GM21717 (cell line): ENCODE data around the gene LRRC3.
"Not testable (repeated sequence)": the region's sequence is repeated elsewhere in the genome, so short reads cannot be mapped to it uniquely, and the experiment has no call there.

Experiments
- ATAC-seq: cut with Tn5 transposase; IDR thresholded peaks from one replicate; pipeline ENCODE4 v1.9.1; 2021; ENCODE audit warnings: mild to moderate bottlenecking, moderate library complexity; ENCODE audit not compliant: unreplicated experiment

LRRC3 gene

DNA sequence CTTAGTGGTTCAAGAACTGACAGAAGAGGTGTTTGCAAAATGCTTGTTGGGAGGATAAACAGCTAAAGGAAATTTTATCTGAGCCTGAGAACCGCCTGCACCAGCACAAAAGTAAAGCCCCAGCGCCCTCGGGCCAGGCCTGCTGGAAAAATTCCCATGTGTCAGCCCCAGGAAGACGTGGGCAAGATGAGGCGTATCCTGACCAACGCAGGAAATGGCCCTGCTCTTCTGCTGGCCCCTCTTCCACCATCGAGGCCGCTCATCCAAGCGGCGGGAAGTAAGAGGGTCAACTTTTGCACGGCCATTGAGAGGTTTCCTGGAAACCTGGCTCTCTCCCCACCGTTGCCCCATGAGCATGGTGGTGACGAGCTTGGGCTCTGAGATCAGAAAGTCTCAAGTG lies 39.6 kb downstream of the LRRC3 start:
- no peak for ATAC-seq

DNA sequence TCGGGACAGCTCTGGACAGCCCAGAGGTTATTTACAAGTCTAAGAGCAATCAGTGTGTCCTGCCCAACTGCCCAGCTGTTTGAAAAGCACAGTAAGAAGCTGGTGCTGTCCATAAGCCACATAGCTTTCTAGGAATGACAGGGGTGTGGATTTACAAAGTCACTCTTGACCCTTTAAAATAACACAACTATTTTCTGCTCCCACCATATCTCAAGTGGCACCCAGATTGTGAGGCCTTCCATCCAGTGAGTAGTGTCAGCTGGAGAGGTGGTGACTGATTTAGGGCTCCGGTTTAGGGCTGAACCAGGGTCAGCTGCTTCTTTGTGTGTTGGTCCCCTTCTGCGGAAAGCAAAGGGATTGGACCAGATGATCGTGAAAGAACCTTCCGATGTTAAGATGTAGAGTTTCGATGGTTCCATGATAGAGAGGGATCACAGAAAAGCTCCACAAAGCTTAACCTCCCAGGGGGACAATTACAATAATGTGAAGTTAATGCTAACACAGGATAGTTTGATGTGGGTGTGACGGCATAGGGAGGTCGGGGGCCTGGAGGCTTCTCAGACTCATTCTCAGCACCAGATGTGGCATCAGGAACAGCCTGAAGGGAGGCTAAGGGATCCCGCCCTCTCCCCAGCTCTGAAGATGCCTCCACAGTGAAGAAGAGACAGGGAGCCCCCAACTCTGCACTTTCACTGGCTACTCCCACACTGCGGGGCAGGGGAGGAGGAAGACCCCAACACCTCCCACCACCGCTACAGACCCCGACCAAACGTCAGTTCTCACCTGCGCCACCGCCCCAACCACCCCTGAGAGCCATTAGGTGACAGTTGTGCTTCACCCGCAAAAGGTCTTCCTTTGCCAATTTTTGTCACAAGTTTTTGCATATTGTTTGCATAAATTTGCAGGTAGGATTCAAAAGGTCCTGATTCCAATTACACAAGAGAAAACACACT lies 40.6 kb downstream of the LRRC3 start:
- ATAC-seq = no peak

DNA sequence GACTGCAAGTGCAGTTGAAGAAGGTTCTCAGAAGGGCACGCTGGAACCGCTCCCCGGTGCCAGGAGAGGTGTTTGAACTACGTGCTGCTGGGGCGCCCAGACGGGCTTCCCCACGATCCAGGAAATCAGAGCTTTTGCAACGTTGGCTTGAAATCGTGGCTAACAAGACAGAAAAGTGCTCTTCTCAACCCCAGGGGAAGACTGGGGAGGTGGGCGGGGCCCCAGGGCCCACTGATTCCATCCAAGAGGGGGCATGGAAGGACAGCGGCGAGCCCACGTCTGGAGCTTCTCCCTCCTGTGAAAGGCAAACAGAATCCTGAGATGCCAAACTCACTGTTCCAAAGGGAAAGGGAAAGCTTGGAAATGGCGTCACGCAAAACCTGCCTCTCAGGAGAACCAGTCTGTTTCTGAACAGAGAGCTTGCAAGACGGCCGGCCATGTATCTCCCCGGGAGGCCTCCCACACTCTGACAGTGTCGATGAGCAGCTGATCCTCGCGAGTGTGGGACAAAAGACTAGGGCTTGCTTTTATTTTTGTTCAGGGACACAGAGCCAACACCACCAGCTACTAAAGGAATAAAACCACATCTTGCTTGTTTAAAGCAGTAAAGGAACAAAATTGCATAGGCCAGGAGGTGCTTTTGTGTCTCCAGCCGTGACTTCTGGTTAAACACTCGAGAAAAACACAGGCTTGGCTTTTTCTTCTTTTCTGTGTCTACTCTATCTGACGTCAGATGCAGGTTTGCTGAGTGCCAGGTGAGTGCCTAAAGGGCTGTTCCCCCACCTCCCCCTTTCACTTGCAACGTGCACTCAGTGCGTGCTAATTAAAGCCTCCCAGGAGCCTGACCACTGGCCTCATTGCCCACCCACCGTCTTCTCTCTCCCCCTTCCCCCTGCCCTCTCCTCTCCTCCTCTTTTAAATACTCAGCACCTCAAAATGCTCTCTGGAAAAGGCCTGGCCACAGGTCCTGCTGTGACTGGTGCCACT lies 41.5 kb downstream of the LRRC3 start:
- ATAC-seq = no peak

DNA sequence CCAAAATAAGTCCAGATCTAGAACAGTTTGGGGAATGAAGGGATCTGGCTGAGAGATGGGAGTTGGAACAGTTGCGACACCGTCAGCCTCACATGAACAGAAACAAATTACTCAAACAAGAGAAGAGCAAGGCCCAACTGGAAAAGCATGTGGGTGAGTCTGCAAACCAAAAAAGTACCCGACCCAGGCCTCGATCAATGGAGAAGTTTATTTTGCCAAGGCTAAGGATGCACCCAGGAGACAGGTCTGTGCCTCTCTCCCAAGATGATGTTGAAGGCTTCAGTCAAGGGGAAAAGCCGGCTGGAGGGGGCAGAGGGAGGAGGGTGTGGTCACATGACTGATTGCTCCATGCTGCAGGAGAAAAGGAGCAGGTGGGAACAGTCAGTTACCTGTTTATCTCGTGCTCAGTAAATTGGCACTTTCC lies 42.4 kb downstream of the LRRC3 start:
- ATAC-seq = no peak

DNA sequence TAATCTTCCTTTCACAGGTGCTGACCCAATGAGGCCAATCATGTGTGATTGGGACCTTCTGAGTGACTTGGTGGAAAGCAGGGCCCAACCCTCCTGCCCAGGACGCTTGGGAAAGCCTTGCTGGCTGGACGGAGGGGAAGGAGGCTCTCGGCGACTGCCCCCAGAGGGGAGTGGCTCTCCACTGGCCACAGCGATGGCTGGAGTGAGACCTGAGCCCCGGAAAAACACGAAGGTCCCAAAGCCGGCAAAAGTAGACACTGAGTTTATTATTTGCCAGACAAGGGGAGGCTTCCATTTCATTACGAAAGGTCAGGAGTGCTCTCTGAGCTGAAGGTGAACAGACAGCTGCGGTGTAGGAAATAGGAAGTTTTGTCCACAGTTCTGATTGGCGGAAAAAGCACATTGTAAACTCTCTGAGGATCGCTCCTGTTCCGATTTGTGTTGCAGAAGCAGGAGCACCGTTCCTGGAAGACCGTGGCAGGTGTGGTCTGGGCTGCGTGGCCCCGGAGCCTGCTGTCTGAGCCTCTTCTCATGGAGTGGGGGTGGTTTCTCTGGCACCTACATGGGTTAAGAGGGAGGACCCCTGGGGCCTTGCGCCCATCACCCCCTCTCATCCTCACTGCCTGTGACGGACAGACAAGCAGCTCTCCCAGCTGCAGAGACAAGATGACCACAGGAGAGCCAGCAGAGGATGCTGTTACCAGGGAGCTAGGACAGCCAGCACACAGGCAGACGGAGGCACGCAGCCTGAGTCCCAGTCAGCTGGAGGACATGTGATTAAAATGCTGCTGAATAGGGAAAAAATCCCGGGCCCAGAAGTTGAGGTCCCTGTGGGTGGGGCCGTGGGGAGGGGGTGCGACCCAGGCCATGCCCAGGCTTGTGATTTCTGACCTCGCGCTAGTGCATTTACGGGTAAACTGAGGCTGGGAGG lies 43.2 kb downstream of the LRRC3 start:
- ATAC-seq = no peak

DNA sequence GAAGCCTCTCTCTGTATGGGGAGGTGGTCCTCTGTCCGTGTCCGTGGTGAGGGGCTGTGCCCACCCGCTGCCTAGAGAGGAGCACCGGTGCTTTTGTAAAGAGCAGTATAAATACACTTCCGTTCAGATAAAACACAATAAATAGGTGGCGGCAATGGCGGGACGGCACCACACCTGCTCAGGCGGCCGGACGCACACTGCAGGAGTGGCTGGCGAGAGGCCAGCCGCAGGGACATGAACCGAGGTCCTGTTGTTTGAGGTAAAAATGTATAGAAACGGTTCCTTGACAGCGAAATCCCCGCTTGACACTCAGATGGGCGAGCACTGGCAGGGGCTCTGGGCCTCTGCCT lies 43.9 kb downstream of the LRRC3 start:
- ATAC-seq = no peak

DNA sequence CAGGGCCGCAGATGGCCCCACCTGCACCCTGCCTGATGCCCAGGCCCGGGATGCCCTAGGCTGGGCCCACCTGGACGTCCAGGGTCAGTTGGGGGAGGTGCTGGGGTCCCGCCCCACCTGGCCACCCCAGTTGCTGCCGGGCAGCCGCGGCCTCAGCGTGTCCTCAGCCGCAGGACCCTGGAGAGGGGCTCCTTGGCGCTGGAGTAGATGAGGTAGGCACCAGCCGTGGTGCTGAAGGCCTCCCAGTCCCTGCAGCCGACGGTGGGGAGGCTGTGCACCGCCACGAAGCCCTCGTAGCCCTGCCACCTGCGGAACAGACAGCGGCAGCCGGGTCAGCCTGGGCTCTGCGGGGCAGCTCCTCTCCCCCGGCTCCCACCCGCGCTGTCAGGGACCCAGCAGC lies 44.3 kb downstream of the LRRC3 start:
- ATAC-seq = no peak

DNA sequence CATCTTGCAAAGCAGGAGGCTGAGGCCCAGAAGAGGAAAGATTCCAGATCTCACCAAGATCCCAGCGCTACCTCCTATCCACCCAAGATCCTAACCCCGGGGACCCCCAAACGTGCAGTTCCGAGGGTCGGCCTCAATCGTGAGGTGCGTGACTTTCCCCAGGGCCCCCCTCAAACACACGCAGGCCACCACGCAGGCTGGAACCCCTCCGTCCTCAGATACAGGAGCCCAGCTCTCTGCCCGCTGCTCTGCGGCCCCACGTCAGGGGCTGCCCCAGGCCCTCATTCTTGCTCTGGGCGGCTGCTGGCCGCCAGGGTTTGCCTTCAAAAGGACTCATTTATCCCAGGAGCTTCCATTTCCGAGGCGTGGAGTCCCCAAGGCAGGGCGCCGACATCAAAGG lies 44.8 kb downstream of the LRRC3 start:
- ATAC-seq = no peak

DNA sequence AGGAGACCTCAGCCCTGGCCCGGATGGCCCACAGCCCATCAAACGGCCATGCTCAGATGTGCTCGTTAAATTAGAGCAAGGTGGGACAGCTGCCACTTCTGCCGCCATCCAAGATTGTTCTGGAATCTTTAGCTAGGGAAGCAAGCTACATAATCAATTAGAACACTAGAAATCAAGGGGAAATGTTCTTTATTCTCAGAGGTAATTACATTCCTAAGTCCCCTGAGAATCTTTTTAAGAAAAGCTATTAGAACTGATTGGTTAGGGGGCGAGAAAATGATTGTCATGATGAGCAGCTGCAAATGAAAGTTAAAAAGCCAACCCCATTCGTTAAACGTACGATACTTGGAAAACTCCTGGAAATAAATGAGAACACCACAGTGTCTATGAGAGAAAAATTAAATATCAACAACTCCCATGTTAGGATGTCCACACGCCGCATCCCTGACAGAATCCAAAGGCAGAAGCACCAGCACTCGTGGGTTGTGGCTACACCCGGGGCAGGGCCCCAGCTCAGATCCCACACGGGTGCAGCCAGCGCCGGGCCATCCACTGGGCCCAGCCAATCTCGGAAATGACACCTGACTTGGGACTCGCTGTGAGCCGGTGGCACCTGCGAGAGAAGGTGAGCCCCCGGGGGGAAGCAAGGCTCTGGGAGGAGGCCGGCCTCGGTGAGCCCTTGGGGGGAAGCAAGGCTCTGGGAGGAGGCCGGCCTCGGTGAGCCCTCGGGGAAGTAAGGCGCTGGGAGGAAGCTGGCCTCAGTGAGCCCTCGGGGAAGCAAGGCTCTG lies 47.1 kb downstream of the LRRC3 start:
- no peak for ATAC-seq

DNA sequence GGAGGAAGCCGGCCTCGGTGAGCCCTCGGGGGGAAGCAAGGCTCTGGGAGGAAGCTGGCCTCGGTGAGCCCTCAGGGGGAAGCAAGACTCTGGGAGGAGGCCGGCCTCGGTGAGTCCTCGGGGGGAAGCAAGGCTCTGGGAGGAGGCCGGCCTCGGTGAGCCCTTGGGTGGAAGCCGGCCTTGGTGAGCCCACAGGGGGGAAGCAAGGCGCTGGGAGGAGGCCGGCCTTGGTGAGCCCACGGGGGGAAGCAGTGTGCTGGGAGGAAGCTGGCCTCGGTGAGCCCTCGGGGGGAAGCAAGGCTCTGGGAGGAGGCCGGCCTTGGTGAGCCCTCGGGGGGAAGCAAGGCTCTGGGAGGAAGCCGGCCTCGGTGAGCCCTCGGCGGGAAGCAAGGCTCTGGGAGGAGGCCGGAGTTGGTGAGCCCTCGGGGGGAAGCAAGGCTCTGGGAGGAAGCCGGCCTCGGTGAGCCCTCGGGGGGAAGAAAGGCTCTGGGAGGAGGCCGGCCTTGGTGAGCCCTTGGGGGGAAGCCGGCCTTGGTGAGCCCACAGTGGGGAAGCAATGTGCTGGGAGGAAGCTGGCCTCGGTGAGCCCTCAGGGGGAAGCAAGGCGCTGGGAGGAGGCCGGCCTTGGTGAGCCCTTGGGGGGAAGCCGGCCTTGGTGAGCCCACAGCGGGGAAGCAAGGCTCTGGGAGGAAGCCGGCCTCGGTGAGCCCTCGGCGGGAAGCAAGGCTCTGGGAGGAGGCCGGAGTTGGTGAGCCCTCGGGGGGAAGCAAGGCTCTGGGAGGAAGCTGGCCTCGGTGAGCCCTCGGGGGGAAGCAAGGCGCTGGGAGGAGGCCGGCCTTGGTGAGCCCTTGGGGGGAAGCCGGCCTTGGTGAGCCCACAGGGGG lies 47.9 kb downstream of the LRRC3 start:
- ATAC-seq = not testable (repeated sequence)

DNA sequence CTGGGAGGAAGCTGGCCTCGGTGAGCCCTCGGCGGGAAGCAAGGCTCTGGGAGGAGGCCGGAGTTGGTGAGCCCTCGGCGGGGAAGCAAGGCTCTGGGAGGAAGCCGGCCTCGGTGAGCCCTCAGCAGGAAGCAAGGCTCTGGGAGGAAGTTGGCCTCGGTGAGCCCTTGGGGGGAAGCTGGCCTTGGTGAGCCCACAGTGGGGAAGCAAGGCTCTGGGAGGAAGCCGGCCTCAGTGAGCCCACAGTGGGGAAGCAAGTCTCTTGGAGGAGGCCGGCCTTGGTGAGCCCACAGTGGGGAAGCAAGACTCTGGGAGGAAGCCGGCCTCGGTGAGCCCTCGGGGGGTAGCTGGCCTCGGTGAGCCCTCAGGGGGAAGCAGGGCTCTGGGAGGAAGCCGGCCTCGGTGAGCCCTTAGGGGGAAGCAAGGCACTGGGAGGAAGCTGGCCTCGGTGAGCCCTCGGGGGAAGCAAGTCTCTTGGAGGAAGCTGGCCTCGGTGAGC lies 48.6 kb downstream of the LRRC3 start:
- ATAC-seq = no peak

DNA sequence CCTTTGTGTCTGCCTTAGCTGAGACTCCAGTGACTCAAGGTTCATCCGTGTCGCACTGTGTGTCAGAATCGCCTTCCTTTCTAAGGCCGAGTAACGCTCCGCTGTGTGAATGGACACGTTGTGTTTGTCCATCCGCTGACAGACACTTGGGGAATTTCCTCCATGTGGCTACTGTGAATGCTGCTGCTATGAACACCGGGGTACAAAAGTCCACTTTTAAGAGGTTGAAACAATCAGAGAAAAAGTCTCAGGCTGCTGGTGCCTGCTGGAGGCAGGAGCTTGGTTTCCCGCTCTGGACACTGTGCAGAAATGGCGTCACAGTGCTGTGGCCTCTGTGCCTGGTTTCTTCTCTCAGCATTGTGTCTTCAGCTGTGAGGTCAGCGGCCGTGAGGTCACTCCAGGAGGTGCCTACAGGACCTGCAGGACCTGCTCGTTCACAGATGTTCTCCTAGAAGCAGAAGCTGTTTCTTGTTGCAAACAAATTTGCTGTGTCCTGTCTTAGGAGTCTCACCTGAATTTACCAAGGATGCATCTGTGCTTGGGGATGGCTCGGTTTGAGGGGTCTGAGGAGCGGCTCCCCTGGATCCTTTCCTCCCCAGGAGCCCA lies 50.5 kb downstream of the LRRC3 start:
- ATAC-seq = no peak

DNA sequence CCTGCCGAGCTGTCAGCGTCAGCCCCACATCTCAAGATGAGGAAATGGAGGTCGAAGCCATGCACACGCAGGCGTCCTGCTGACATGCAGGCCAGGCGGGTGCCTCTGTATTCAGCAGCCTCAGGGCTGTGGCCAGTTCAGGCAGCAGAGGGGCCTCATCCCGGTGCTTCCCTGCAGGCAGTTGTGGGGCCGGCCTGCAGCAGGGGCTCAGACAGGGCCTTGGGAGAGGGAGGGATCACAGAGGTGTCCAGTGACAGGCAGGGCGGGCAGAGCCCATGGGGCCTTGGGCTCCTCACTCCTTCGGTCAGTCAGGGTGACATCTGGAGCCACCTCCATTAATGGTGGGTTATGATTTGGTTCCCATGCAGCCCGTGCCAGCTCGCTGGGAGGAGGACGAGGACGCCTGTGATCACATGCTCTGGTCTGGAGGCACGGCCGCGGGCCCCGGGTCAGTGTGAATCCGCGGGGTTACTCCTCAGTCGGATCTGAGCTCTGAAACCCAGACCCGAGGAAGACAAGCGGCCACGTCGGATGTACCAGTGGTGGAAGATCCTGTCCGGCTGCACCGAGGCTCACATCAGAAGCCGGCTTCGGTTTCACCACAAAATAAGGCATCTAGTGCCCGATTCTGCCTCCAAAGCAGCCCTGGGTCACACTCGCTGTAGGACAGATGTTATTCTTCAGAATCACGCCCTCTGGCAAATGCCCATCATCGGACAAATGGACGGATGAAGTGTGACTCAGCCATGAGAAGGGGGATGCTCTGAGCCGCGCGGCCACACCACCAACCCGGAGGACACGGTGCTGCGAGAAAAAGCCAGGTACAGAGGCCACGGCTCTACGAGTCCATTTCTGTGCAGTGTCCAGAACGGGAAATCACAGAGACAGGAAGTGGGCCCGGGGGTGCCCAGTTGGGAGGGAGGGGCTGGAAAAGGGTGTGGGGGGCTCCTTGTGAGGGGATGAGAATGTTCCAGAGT lies 51.3 kb downstream of the LRRC3 start:
- ATAC-seq = no peak

DNA sequence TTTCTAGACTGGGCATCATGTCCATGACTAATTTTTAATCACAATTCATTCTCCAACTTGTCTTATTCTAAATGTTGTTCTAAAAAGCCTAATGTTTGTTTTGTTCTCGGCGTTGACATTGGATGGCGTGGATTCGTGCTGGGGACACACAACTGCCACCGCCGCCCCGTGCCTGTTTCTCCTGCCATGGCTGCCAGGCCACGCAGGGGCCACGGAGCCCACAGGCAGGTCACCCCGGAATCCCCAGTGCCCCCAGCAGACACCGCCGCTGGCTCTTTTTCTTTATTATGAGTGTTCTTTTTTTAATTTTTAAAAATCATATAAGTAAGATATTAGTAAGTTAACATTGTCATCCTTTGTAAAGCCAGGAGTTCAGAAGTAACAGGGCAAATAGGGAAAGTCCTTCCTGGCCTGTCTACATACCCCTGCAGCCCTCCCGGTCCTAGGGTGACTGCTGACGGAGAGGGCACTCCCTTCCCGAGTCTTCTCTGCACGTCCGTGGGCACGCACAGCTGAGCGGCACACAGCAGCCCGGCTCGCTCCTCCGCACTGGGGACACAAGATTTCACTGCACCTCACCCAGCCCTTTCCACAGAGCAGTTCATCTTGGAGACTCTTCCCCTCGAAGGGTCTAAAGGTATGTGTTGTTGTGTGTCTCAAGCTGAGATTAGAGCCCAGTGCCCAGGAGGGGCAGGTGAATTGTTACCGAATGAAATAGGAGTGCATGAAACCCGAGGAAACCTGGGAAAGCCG lies 52.5 kb downstream of the LRRC3 start:
- no peak for ATAC-seq

DNA sequence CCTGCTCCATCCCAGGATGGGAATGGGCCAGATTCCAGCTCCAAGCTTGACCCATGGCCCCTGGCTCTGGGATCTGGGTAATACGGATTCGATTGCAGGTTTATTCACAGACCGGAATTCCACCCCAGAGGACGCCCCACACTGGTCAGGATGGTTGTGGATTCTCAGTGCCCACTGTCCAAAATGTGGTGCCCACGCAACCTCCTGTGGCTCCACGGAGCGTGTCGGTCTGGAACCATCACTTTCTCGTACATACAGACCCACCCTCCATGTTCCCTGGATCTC lies 53.1 kb downstream of the LRRC3 start:
- no peak for ATAC-seq

DNA sequence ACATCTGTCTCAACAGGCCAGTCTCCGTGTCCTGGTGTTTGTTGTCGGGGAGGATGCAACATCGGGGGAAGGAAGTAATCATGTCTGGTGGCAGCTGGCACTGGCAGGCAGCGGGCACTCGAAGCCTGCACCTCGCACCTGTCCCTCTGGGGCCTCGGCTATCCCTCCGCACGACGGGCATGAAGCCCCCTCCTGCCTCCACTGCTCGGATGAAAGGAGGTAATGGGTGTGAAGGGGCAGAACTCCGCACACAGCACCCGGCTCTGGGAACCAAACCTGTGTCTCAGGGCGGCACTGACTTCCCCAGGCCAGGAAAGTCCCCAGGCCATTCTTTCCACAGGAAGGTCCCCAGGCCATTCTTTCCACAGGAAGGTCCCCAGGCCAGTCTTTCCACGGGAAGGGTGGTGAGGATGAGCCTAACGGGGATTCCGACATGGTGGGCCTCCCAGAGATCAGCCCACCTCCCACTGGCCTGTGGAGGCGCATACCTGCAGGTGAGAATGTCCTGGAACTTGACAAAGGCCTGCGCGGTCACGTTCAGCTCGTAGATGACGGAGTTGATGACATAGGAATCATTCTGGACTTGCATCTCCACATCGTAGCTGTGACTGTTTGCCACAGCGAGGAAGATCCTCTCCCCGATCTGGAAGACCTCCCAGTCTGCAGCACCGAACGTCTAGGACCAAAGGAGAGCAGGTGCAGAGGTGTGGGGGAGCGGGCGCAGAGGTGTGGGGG lies 53.6 kb downstream of the LRRC3 start:
- ATAC-seq = no peak
